HepG2 (cell line): ENCODE measurements around the gene ERBB3. TPM values are rescaled to one million over a fixed set of nuclear protein-coding genes. Genes with fewer than 3 reads are reported as not detected.
A peak's percentile ranks its signal among the peaks of the same experiment; 100 is the strongest.

Experiments used
- ATAC-seq: fragments of 200-7000 bp; cut with Tn5 transposase; 3 replicates; pipeline ENCODE4 v1.9.1; 2020; ENCODE audit warnings: mild to moderate bottlenecking, moderate library complexity
- BruUV-seq: library from RNA; stranded (reverse); fragments of 400-500 nt; replicated peaks from 2 replicates; lab custom pipeline; 2021; lab: Mats Ljungman, UMichigan
- CTCF ChIA-PET: fragments of 300-600 bp; formaldehyde crosslinking; extraction: SDS; loops from one replicate; lab custom pipeline; 2021; ENCODE audit warnings: low total read pairs, inconsistent platforms, low intra/inter-chr PET ratio; lab: Yijun Ruan, JAX
- POLR2A ChIA-PET: fragments of 350-600 bp; sonication (Branson Sonifier 250); formaldehyde crosslinking; loops from one replicate; lab custom pipeline; 2020; ENCODE audit warnings: antibody characterized with exemption, inconsistent platforms; lab: Yijun Ruan, JAX
- DNase-seq: peaks from one replicate; pipeline ENCODE4 v3.0.0-alpha.2; 2015; ENCODE audit warnings: low spot score
- FAIRE-seq: peaks from 3 replicates; lab custom pipeline; 2011; peaks lifted over from hg19 to GRCh38; lab: Jason Lieb, UNC
- H2AFZ ChIP-seq: one replicate; pipeline ENCODE4 v1.6.1; 2011; ENCODE audit warnings: low read length, inconsistent platforms
- H3K27ac ChIP-seq: fragments of 300-600 bp; 3 replicates; pipeline ENCODE4 v1.8.0; 2011; ENCODE audit warnings: mixed run types, mild to moderate bottlenecking, mixed read lengths, low read length, inconsistent platforms; ENCODE audit not compliant: insufficient read depth; ENCODE audit errors: extremely low read length
- H3K27me3 ChIP-seq, 2 experiments: fragments of 200-600 bp in 1 of 2; 2 replicates in 1 of 2; 3 replicates in 1 of 2; pipeline versions ENCODE4 v1.6.0 to v1.8.0; 2011; ENCODE audit warnings: low read length in 2 of 2, mild to moderate bottlenecking in 2 of 2, moderate library complexity in 2 of 2, inconsistent platforms in 1 of 2; ENCODE audit not compliant: insufficient read depth in 2 of 2, control insufficient read depth in 1 of 2
- H3K36me3 ChIP-seq, 2 experiments: fragments of 200-600 bp in 1 of 2; replicated peaks in 1 of 2; 2 replicates in 1 of 2; 3 replicates in 1 of 2; pipeline versions ENCODE4 v1.5.1 to v1.8.0; 2011; ENCODE audit warnings: low read length in 2 of 2, inconsistent platforms in 1 of 2; ENCODE audit not compliant: insufficient read depth in 2 of 2, control insufficient read depth in 1 of 2
- H3K4me1 ChIP-seq: 2 replicates; pipeline ENCODE4 v1.5.1; 2012; ENCODE audit warnings: low read length, inconsistent platforms; ENCODE audit not compliant: insufficient read depth
- H3K4me2 ChIP-seq: 2 replicates; pipeline ENCODE4 v1.6.0; 2011; ENCODE audit warnings: low read depth, low read length, inconsistent platforms
- H3K4me3 ChIP-seq, 3 experiments: fragments of 200-600 bp in 1 of 3; sonication (generic), shearing (Covaris generic) in 1 of 3; replicated peaks in 1 of 3; 2 replicates each; pipeline ENCODE4 v1.5.1; 2011 to 2016; ENCODE audit warnings: low read length in 3 of 3, inconsistent platforms in 2 of 3, low read depth in 2 of 3, mild to moderate bottlenecking in 2 of 3, control low read depth in 1 of 3, mixed read lengths in 1 of 3; ENCODE audit not compliant: insufficient read depth in 1 of 3
- H3K79me2 ChIP-seq: one replicate; pipeline ENCODE4 v1.6.1; 2011; ENCODE audit warnings: low read length, inconsistent platforms; ENCODE audit not compliant: insufficient read depth
- H3K9ac ChIP-seq: 2 replicates; pipeline ENCODE4 v1.6.0; 2011; ENCODE audit warnings: mild to moderate bottlenecking, low read depth, low read length, inconsistent platforms; ENCODE audit not compliant: insufficient read depth
- H3K9me3 ChIP-seq: 2 replicates; pipeline ENCODE4 v1.5.1; 2012; ENCODE audit warnings: mild to moderate bottlenecking, low read length
- H4K20me1 ChIP-seq: 2 replicates; pipeline ENCODE4 v1.6.0; 2011; ENCODE audit warnings: inconsistent platforms, mild to moderate bottlenecking, low read length, moderate library complexity; ENCODE audit not compliant: insufficient read depth
- ESRRA ChIP-seq: sonication (generic); formaldehyde crosslinking; IDR thresholded peaks from 2 replicates; pipeline ENCODE4 v1.5.1; 2020; ENCODE audit warnings: mild to moderate bottlenecking, low read depth, missing genetic modification reagents
- RBFOX2 ChIP-seq: fragments of 200-400 bp; formaldehyde crosslinking; IDR thresholded peaks from 2 replicates; pipeline ENCODE4 v1.6.1; 2017; ENCODE audit warnings: low read depth, mild to moderate bottlenecking, low read length
- WGBS: methylation state at CpG from one replicate; pipeline ENCODE4 v1.1.6; 2017; ENCODE audit warnings: low lambda C conversion rate; 5-methylcytosine and 5-hydroxymethylcytosine counted together
- in situ Hi-C: cut with HindIII; loops from 2 replicates; pipeline ENCODE4 v1.10.0; 2017; ENCODE audit warnings: low pct_unique_long_range_greater_than_20kb; ENCODE audit not compliant: extremely low pct_ligation_motif_present
- intact Hi-C: fragments of 100-400 bp; cut with micrococcal nuclease; formaldehyde crosslinking; loops from one replicate; pipeline ENCODE4 v1.10.0; 2022; ENCODE audit not compliant: unreplicated experiment
- polyA plus RNA-seq, 8 experiments: library from polyadenylated mRNA; depleted of rRNA in 3 of 8; stranded (reverse) in 7 of 8; unstranded in 1 of 8; fragments of >200 nt; fragmentation: Illumina TruSeq in 4 of 8; extraction: Trizol in 4 of 8; gene quantifications; 2 replicates each; pipeline versions ENCODE4 v1.2.1 to v1.2.3, GENCODE V29; 2011 to 2016; ENCODE audit warnings: low read depth in 4 of 8, missing spikeins in 1 of 8, mixed read lengths in 1 of 8; ENCODE audit not compliant: insufficient read depth in 1 of 8
- total RNA-seq, 5 experiments: library from RNA; depleted of rRNA; stranded (reverse); fragments of >200 nt; fragmentation: Illumina TruSeq; extraction: Trizol; gene quantifications; 2 replicates each; pipeline ENCODE4 v1.2.3, GENCODE V29; 2016; ENCODE audit warnings: low read depth in 1 of 5
- TF ChIP-seq, protein P1 (sequence below): sonication (generic); formaldehyde crosslinking; IDR thresholded peaks from 2 replicates; pipeline ENCODE4 v1.4.0; 2020; ENCODE audit warnings: mild to moderate bottlenecking, missing genetic modification reagents, borderline replicate concordance

Gene ERBB3
- total and polyA plus RNA-seq, 2 of the 13 experiments (the other 11 are each of a cell fraction or from before 2014, with no cell fraction given), result 93.6 to 358 TPM

GRCh38 chr12:56137853-56138571 lies 58.0 kb downstream of the ERBB3 start:
- ChIA-PET CTCF (no interaction called here), POLR2A (interaction anchor here (2.1 kb wide), 1 partner anchor 10 kb away, joined by 6 read pairs; the partner anchor contains the start of gene ESYT1)
- H3K9ac ChIP-seq, result no peak overlapping the region
- intact Hi-C loops, result no loop called here
- in situ Hi-C loops, result no loop called here
- no peak overlapping the region for H3K4me2 ChIP-seq
- H3K4me3 ChIP-seq, result no peak overlapping the region
- no peak overlapping the region for H3K27ac ChIP-seq
- H3K36me3 ChIP-seq, result peaks cover 17 to 73% of the 10 kb centered on the region in 2 experiments
- no peaks in the 10 kb centered on the region for H4K20me1 ChIP-seq
- TF ChIP-seq ESRRA (CRISPR knock-in tag) (no peak), RBFOX2 (0 out of 2 replicates have a peak, but pooled peaks have one; percentile 9)
- TF ChIP-seq, protein P1, sequence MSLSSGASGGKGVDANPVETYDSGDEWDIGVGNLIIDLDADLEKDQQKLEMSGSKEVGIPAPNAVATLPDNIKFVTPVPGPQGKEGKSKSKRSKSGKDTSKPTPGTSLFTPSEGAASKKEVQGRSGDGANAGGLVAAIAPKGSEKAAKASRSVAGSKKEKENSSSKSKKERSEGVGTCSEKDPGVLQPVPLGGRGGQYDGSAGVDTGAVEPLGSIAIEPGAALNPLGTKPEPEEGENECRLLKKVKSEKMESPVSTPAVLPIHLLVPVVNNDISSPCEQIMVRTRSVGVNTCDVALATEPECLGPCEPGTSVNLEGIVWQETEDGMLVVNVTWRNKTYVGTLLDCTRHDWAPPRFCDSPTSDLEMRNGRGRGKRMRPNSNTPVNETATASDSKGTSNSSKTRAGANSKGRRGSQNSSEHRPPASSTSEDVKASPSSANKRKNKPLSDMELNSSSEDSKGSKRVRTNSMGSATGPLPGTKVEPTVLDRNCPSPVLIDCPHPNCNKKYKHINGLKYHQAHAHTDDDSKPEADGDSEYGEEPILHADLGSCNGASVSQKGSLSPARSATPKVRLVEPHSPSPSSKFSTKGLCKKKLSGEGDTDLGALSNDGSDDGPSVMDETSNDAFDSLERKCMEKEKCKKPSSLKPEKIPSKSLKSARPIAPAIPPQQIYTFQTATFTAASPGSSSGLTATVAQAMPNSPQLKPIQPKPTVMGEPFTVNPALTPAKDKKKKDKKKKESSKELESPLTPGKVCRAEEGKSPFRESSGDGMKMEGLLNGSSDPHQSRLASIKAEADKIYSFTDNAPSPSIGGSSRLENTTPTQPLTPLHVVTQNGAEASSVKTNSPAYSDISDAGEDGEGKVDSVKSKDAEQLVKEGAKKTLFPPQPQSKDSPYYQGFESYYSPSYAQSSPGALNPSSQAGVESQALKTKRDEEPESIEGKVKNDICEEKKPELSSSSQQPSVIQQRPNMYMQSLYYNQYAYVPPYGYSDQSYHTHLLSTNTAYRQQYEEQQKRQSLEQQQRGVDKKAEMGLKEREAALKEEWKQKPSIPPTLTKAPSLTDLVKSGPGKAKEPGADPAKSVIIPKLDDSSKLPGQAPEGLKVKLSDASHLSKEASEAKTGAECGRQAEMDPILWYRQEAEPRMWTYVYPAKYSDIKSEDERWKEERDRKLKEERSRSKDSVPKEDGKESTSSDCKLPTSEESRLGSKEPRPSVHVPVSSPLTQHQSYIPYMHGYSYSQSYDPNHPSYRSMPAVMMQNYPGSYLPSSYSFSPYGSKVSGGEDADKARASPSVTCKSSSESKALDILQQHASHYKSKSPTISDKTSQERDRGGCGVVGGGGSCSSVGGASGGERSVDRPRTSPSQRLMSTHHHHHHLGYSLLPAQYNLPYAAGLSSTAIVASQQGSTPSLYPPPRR (CRISPR knock-in tag), result no peak
- no peaks in the 10 kb centered on the region for H3K79me2 ChIP-seq
- no peaks in the 10 kb centered on the region for H3K27me3 ChIP-seq
- no peaks in the 10 kb centered on the region for H3K9me3 ChIP-seq
- no TSS peak for BruUV-seq
- no peaks in the 10 kb centered on the region for H3K4me1 ChIP-seq
- DNase-seq (no peak), FAIRE-seq (no peak), ATAC-seq (no peak)
- H2AFZ ChIP-seq, result no peak overlapping the region
- 96% methylated on average over 13 of the region's 14 CpGs for WGBS
